HK-2 (cell line): ENCODE results near the gene TIGAR.

Experiments
- DNase-seq: peaks from one replicate; pipeline ENCODE4 v3.0.0-alpha.2; 2018; ENCODE audit not compliant: unreplicated experiment

TIGAR gene

GRCh38 chr12:4282892-4283511, 38.0 kb upstream of the TIGAR start:
- no peak for DNase-seq

DNA sequence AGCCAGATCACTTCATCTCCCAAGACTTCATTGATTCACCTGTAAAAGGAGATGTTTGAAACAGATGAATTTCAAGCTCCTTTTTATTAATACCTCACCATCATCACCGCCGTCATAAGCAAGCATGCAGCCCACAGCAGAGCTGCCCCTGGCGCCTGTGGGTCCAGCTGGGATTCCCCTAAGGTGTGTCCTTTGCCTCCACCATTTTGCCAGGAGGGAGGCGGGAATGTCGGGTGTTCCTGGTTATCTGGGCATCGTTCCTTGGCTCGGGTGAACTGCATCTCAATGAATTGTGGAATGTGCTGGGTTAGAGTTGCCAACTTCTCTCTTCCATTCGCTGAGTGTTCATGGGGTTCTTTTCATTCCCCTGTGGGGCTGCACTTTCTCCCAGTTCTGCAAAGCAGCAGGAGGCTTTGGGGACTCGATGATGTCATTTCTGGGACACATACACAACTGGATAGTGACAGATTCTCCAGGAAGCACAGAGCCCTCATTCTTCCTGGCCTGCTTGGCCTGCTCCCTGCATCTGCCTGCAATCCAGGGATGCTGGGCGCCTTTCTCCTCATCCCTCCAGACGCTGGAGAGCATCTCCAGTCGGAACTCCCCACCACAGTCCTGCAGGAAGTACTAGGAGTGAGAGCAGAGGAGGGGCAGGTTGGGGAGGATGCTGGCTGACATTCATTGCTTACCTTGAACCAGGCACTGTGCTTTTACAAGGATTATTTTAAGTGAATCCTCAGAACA, 37.3 kb upstream of the TIGAR start:
- no peak for DNase-seq

DNA sequence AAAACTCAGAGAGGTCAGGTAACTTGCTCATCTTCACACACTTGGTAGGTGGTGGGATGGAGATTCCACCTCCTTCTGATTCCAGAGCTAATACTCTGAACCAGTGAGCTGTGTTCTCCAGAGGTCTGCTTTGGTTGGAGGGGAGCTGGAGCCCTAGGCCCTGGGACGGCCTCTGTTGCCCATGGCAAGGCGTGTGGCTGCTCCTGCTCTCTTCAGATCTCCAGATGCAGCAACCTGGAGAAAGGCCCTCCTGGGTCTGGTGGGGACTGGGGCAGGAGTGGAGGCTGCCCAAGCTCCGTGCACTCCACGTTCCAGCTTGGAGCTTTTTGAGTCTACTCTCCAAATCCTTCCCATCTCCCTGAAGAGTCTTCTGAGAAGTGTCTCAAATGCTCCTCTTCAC, 36.7 kb upstream of the TIGAR start:
- no peak for DNase-seq

DNA sequence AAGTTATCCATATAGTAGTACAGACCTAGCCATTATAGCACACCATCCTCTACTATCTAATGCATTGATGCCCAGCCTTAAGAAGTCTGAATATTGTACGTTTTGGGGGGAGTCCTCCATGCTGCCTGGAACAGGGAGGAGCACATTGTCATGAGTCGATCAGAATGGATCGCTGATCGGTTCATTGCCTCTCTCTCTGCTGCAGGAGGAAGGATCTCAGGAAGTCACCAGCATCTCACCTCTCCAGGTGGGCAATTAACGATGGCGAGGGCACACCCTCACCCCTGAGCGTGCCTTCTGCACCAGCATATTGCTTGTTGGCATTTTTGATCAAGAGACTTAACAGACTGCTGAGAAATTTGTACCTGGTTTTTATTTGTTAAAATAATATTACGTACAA, 35.9 kb upstream of the TIGAR start:
- DNase-seq: no peak

- DNase-seq: no peak
Observed at GRCh38 chr12:4286228-4286627, 34.8 kb upstream of the TIGAR start.

GRCh38 chr12:4286771-4287317, 34.2 kb upstream of the TIGAR start:
- DNase-seq: no peak

DNA sequence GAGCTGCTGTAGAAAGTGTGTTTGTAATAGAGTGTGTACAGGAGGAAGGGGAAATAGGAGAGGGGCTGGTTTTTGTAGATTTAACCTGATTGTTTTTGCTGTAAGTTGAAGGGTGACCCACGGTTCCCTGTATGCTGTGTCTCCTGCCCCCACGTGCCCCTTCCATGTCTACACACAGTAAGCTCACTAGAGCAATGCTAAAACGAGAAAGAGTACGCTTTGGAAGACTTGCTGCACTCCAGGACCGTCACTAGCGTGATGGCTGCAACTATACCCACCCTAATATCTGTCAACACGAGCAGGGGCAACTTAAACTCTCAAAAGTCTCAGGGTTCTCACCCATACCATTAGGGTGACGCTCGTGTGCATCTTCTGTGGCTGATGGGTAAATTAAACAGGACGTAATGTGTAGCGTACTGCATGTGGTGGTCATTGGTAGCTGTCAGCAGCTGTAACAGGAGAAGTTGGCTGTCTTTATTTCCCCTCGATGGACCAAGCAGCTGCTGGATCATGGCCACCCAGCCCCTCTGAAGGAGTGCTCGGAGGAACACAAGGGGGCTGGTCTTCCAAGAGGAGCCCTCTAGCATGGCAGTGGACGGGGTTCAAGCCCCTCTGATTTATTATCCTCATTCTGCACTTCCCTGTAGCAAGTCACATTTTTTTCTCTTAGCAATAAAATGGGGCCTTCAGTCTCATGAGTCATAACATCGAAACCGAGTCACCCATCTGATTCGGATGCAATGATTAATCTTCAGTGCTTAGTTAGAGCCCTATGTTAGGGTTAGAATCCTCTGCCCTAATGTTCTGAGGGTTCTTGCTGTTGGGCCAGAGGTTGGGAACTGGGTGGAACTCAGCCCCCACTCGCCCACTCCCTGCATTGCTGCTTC, 33.4 kb upstream of the TIGAR start:
- no peak for DNase-seq

DNA sequence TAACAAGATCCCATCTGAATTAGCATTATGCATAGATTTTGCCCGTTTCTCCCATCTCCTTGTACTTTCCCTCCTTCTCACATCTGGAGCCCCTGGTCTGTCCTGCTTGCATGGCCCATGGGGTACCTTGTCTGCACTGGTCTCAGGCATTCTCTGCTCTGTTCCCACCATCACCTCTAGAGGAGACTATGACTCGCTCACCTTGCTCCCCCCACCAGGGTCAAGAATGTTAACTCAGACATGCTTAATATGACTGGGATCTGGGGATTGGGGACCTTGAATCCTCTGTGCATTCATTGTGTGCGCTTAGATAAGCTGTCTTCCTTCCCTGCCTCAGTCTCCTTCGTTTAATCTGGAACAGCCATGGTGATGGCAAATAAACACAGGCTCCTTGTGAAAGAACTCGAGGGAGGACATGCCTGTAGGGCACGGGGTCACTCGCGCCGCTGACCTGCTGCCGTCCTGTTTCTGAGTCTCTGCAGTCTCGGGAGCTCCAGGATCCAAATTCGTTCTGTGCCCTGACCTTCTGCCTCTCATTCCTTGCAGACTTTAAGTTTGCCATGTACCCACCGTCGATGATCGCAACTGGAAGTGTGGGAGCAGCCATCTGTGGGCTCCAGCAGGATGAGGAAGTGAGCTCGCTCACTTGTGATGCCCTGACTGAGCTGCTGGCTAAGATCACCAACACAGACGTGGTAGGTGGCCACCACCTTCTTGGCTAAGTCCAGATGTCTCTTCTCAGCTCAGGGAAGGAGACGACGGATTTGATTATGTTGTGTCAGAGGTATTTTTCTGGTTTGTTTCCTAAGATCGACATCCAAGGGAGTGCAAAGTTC, 32.5 kb upstream of the TIGAR start:
- no peak for DNase-seq

- DNase-seq: no peak
Observed at GRCh38 chr12:4289231-4289878, 31.7 kb upstream of the TIGAR start.

- DNase-seq: no peak
Observed at GRCh38 chr12:4289998-4290790, 30.8 kb upstream of the TIGAR start.

GRCh38 chr12:4292341-4293073, 28.5 kb upstream of the TIGAR start:
- DNase-seq: no peak

DNA sequence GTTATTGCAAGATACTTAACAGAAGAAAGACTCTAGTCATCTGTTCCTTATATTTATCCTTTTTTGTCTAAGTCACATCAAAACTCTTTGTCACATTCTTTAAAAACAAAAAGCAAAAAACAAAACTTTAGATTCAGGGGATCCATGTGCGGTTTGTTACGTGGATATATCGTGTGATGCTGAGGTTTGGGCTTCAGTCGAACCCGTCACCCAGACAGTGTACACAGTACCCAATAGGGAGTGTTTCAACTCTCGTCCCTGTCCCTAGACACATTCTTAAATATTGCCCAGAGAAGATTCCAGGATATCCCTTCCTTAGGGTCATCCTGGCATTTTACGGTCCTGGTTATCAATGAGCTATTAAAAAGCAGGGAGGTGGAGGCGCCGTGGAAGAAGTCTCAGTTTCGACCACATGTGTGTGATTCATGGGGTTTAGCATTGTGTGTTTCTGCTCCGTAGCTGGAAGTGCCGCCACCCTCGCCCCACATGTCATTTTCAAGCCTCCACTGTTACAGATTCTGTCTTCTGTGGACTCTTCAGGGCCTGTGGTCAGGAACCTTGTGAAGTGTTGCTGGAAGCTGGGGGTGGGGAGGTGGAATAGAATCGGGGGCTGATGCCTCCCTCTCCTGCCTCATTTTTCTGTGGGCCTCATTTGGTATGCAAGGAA, 27.6 kb upstream of the TIGAR start:
- no peak for DNase-seq

GRCh38 chr12:4293966-4294505, 27.0 kb upstream of the TIGAR start:
- DNase-seq: no peak

GRCh38 chr12:4296751-4297150, 24.3 kb upstream of the TIGAR start:
- no peak for DNase-seq

GRCh38 chr12:4297617-4298016, 23.4 kb upstream of the TIGAR start:
- no peak for DNase-seq

DNA sequence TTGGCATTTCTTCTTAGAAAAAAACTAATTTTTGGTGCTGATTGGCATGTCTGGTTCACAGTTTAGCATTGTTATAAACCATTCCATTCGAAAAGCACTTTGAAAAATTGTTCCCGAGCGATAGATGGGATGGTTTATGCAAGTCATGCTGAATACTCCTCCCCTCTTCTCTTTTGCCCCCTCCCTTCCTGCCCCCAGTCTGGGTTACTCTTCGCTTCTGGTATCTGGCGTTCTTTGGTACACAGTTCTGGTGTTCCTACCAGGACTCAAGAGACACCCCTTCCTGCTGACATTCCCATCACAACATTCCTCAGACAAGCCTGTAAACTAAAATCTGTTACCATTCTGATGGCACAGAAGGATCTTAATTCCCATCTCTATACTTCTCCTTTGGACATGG, 20.1 kb upstream of the TIGAR start:
- no peak for DNase-seq

DNA sequence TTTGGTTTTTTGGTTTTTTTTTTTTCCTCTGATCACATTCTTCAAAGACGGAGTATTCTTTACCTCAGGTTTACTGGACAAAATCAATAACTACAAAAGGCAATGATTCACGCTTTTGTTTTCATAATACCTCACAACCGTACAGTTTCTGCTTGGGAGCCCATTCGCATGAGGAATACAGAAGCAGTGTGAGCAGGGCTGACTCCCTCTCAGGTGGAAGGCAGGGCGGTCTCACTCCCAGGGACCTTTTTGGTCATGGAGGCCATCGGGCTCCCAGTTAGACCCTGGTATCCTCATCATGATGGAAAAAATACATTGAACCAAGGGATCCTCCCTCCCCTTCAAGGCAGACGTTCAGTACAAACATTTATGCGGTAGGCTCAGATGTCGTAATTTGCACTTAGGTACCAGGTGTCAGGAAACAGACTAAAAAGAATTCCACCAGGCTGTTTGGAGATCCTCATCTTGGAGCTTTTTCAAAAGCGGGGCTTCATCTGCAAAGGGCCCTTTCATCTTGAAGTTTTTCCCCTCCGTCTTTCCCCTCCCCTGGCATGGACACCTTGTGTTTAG, 19.0 kb upstream of the TIGAR start:
- no peak for DNase-seq

DNA sequence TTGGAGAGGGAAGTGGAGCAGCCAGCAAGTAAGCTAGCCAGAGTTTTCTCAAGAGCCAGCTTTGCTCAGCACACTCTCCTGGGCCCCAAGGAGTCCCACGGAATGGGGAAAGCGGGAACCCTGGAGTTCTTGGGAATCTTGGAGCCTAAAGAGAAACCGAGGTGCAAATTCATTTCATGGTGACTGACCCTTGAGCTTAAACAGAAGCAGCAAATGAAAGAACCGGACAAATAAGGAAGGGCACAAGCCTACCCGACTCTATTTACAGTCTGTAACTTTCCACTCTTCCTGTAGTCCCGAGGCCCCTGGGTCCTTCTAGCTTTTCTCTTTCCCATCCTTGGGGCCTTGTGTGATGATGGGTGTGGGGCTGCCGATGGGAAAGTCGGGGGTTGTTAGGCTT, 18.1 kb upstream of the TIGAR start:
- DNase-seq: no peak
